ENCODE data around the gene MYLK4.
A peak's percentile ranks its signal among the peaks of the same experiment; 100 is the strongest.

MYLK4 gene

DNA sequence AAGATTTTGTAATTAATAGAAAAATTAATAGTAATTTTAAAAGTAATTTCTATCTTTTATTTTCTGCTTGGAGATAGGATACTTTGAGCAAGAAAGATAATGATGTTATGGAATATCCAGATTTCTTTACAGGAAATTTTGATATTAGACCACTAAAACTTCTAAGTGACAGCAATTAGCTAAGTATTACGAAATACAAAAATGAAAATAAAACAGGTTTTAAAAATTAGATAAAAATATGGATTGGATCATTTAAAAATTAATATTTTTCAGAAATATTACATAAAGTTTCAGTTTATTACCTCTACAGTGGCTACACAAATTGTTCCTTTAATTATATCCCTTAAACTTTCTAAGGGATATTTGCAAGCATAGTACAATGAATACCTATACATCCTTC is 4.2 kb upstream of the MYLK4 start:
- Histone ChIP-seq H3K4me3 (ENCODE audit: low read length) (no peak overlapping the region), H3K4me1 (ENCODE audit: insufficient read depth, low read length) (no peaks in the 10 kb centered on the region), H3K9me3 (ENCODE audit: insufficient read depth, low read depth, low read length) (no peaks in the 10 kb centered on the region), H3K9ac (ENCODE audit: low read depth, low read length) (no peak overlapping the region), H3K36me3 (ENCODE audit: insufficient read depth, low read length) (no peaks in the 10 kb centered on the region), H3K27ac (ENCODE audit: low read depth, low read length) (no peak overlapping the region), H3K27me3 (ENCODE audit: insufficient read depth, low read length) (no peaks in the 10 kb centered on the region)
- no CpG with 5 or more reads among the region's 1 CpG for WGBS

DNA sequence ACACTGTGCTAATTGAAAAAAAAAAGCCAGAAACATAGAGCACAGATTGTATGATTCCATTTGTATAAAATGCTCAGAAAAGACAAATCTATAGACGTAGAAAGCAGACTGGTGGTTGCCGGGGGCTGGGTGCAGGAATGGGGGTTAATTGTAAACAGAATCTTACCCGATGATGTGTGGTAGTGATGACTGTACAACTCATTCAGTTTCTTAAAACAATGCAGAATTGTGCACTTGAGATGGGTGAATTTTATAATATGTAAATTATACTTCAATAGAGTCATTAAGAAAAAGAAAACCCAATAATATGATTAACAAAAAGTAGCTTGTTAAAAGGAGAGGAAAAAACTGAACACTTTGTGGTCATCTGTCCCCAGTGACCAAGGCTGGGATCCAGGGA is 3.7 kb upstream of the MYLK4 start:
- 90% methylated on average over 2 of the region's 3 CpGs for WGBS
- no peaks in the 10 kb centered on the region for H3K9me3 ChIP-seq (ENCODE audit: insufficient read depth, low read depth, low read length)
- H3K27ac ChIP-seq (ENCODE audit: low read depth, low read length) = no peak overlapping the region
- H3K36me3 ChIP-seq (ENCODE audit: insufficient read depth, low read length) = no peaks in the 10 kb centered on the region
- H3K9ac ChIP-seq (ENCODE audit: low read depth, low read length) = no peak overlapping the region
- no peaks in the 10 kb centered on the region for H3K27me3 ChIP-seq (ENCODE audit: insufficient read depth, low read length)
- peaks cover 1% of the 10 kb centered on the region; the same call in 1 of the 2 replicates for H3K4me1 ChIP-seq (ENCODE audit: insufficient read depth, low read length)
- no peak overlapping the region for H3K4me3 ChIP-seq (ENCODE audit: low read length)

DNA sequence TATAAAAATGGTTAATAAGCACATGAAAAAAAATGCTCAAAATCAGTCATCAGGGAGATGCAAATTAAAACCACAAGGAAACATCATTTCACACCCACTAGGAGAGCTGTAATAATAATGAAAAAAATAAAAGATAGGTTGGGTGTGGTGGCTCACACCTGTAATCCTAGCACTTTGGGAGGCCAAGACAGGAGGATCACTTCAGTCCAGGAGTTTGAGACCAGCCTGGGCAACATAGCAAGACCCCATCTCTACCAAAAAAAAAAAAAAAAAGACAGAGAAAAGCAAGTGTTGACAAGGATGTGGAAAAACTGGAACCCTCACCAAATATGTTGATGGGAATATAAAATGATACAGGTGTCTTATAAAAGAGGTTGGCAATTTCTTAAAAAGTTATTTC is 3.0 kb upstream of the MYLK4 start:
- Histone ChIP-seq H3K36me3 (ENCODE audit: insufficient read depth, low read length) (no peaks in the 10 kb centered on the region), H3K9me3 (ENCODE audit: insufficient read depth, low read depth, low read length) (no peaks in the 10 kb centered on the region), H3K4me1 (ENCODE audit: insufficient read depth, low read length) (peaks cover 4% of the 10 kb centered on the region; the same call in 1 of the 2 replicates), H3K27ac (ENCODE audit: low read depth, low read length) (no peak overlapping the region), H3K4me3 (ENCODE audit: low read length) (no peak overlapping the region), H3K9ac (ENCODE audit: low read depth, low read length) (no peak overlapping the region), H3K27me3 (ENCODE audit: insufficient read depth, low read length) (no peaks in the 10 kb centered on the region)

DNA sequence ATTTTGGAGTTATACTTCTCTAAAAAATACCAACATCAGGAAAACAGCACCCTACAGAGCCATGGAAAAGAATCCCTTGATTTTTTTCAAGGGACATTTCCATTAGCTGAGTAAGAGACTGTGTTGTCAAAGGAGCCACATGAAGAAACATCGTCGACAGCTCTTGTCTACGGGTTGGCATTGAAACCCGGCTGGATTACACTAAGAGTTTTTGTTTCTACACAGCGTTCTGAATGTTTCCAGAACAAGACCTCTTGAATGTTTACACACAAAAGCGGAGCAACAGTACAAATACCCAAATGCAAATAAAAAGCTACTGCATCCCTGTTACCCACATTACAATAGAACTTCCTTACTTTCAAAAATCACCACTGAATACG is 2.4 kb upstream of the MYLK4 start:
- H3K4me3 ChIP-seq (ENCODE audit: low read length) = no peak overlapping the region
- H3K27me3 ChIP-seq (ENCODE audit: insufficient read depth, low read length) = no peaks in the 10 kb centered on the region
- peaks cover 7% of the 10 kb centered on the region; the same call in 1 of the 2 replicates for H3K4me1 ChIP-seq (ENCODE audit: insufficient read depth, low read length)
- WGBS = 91% methylated on average over 7 of the region's 7 CpGs
- H3K27ac ChIP-seq (ENCODE audit: low read depth, low read length) = no peak overlapping the region
- H3K9me3 ChIP-seq (ENCODE audit: insufficient read depth, low read depth, low read length) = no peaks in the 10 kb centered on the region
- no peaks in the 10 kb centered on the region for H3K36me3 ChIP-seq (ENCODE audit: insufficient read depth, low read length)
- no peak overlapping the region for H3K9ac ChIP-seq (ENCODE audit: low read depth, low read length)

DNA sequence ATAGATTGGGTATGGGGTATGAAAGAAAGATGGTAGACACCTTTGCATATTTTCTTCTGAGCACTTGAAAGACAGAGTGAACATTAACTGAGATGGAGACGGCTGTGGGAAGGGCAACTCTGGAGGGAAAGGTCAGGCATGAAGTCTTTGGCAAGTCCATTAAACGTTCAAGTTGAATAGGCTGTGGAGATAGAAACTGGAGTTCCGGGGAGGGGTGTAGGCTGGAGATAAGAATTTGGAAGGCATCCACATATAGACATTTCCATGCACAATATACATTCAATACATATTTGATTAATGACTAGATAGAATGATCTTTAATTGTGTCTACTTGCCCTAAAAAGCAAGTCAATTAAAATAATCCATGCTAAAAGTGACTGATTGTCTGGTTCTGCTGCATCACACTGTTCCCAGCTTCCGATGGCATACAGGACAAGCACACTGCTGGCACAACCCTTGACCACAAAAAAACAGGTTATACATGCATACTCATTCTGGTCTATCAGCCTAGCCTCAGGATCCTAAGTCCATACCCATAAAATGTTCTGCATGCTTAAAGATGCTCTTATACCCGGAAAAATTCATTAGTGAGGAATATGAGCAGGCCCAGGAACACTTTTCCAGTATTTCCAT is 1.9 kb upstream of the MYLK4 start:
- no peaks in the 10 kb centered on the region for H3K36me3 ChIP-seq (ENCODE audit: insufficient read depth, low read length)
- H3K27ac ChIP-seq (ENCODE audit: low read depth, low read length) = no peak overlapping the region
- H3K27me3 ChIP-seq (ENCODE audit: insufficient read depth, low read length) = no peaks in the 10 kb centered on the region
- WGBS = 88% methylated on average over 4 of the region's 5 CpGs
- H3K9me3 ChIP-seq (ENCODE audit: insufficient read depth, low read depth, low read length) = no peaks in the 10 kb centered on the region
- no peak overlapping the region for H3K4me3 ChIP-seq (ENCODE audit: low read length)
- peaks cover 7% of the 10 kb centered on the region; the same call in 1 of the 2 replicates for H3K4me1 ChIP-seq (ENCODE audit: insufficient read depth, low read length)
- H3K9ac ChIP-seq (ENCODE audit: low read depth, low read length) = no peak overlapping the region

DNA sequence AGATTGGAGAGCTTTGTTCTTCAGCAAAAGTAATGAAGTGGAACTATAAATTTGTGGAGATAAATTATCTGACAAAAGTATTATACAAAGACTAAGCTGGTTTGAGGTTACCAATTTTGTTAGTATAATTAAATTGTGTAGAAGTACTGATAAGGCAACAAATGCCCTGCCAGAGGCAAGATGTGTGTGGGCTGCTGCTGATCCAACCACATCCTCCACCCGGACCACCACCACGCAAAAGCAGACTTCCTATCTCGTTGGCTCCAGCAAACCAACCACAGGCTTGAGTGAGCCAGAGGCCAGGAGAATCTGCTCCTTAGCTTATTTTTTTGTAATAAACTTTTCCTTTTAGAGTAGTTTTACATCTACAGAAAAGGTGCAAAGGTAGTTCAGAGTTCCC is 1.1 kb upstream of the MYLK4 start:
- no peak overlapping the region for H3K27ac ChIP-seq (ENCODE audit: low read depth, low read length)
- no peaks in the 10 kb centered on the region for H3K27me3 ChIP-seq (ENCODE audit: insufficient read depth, low read length)
- 93% methylated on average over 3 of the region's 3 CpGs for WGBS
- H3K9me3 ChIP-seq (ENCODE audit: insufficient read depth, low read depth, low read length) = no peaks in the 10 kb centered on the region
- H3K36me3 ChIP-seq (ENCODE audit: insufficient read depth, low read length) = no peaks in the 10 kb centered on the region
- H3K4me1 ChIP-seq (ENCODE audit: insufficient read depth, low read length) = peaks cover 10% of the 10 kb centered on the region; the same call in 1 of the 2 replicates
- H3K9ac ChIP-seq (ENCODE audit: low read depth, low read length) = no peak overlapping the region
- H3K4me3 ChIP-seq (ENCODE audit: low read length) = no peak overlapping the region

DNA sequence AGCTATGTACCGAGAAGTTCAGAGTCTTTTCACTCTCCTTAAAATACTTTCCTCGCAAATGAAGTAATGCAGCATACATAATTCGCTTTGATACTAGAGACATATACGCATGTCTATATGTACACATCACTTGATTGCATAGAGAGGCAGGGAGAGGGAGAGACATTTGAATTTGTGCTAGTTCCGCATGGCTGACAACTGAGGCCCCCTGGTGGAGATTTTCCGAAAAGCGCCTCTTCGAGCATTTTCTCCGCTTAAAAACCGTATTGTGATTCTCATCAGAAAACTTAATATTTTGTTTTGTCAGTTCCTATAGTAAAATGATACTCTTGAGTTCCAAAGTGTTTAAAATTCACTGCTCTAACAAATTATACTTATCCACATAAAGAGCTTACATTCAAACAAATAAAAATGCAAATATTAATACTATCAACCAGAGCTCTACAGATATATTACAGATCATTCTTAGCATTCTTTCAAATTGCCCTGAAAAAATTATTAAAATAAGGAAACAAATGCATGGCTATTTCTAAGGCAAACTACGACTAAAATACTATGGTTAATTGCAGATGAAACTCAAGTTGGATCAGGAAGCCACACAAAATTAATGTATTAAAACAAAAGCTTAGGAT is 637 bp downstream of the MYLK4 start:
- 30% methylated on average over 11 of the region's 11 CpGs for WGBS

DNA sequence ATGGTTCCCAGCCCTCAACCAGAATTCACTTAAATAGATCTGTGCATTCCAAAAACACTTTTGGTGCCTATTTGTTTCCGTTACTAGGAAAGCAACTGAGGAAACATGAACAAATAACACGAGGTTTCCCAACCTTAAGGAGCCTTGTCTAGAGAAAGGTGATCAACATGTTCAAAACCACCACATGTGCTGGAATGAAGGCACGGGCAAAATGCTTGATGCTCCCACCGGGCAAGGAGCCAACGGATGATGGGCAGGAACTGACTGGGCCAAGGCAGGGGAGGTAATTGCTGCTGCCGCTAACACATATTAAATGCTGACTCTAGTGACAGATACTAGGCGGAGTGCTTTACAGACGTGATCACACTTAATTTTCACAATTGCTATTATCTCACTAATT is 2.5 kb downstream of the MYLK4 start:
- Histone ChIP-seq H3K9ac (ENCODE audit: low read depth, low read length) (no peak overlapping the region), H3K4me3 (ENCODE audit: low read length) (no peak overlapping the region), H3K4me1 (ENCODE audit: insufficient read depth, low read length) (peaks cover 23% of the 10 kb centered on the region; the same call in 1 of the 2 replicates), H3K27ac (ENCODE audit: low read depth, low read length) (no peak overlapping the region), H3K36me3 (ENCODE audit: insufficient read depth, low read length) (no peaks in the 10 kb centered on the region), H3K9me3 (ENCODE audit: insufficient read depth, low read depth, low read length) (no peaks in the 10 kb centered on the region), H3K27me3 (ENCODE audit: insufficient read depth, low read length) (no peaks in the 10 kb centered on the region)
- 88% methylated on average over 8 of the region's 8 CpGs for WGBS

More for the DNA sequence above, 637 bp downstream of the MYLK4 start:
- Histone ChIP-seq H3K4me3 (ENCODE audit: low read length) (no peak overlapping the region), H3K9ac (ENCODE audit: low read depth, low read length) (no peak overlapping the region), H3K27ac (ENCODE audit: low read depth, low read length) (no peak overlapping the region), H3K36me3 (ENCODE audit: insufficient read depth, low read length) (no peaks in the 10 kb centered on the region), H3K9me3 (ENCODE audit: insufficient read depth, low read depth, low read length) (no peaks in the 10 kb centered on the region), H3K4me1 (ENCODE audit: insufficient read depth, low read length) (peaks cover 17% of the 10 kb centered on the region; the same call in 1 of the 2 replicates), H3K27me3 (ENCODE audit: insufficient read depth, low read length) (no peaks in the 10 kb centered on the region)

DNA sequence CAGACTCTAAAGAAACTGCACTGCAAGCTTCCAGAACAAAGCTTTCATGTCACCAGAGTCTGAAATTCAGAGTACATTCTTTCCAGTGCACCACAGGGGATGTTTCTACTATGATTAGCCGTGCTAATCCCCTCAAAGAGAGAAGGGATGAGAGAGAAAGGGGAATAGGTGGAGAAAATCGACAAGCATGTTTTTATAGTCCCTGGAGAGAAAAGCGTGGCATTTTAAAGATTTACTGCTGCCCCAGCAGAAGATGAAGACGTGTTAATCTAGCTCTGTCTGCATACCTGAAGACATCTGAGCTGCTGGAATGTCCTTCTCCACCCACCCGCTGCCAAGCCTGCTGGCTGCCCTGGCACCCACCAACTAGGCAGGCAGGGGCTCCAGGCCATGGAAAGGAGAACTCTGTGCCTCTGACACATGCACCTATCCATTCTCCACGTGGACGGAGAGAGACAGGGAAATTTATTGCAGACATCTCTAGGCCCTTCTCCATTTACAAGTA is 4.1 kb downstream of the MYLK4 start:
- WGBS = 30% methylated on average over 7 of the region's 7 CpGs

DNA sequence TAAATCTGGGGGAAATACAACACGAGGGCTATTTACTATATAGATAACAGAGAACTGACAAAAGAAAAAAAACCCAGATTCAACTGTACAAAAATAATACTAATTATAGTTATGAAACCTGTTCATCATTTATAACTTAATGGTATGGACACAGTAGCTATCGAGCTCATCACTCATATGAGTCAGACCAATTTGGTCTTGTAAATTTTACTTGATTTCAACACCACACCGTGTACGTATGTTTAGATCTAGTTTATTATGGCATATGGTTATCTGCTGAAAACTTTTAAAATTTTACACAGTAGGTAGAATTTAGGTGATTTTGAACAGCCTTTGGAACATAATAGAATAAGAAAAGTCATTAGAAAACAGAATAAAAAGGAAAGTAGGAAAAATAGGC is 5.5 kb downstream of the MYLK4 start:
- 100% methylated on average over 3 of the region's 4 CpGs for WGBS

More for the DNA sequence above, 4.1 kb downstream of the MYLK4 start:
- peak overlapping the region; percentile 36; the same call in 1 of the 2 replicates for H3K27ac ChIP-seq (ENCODE audit: low read depth, low read length)
- no peaks in the 10 kb centered on the region for H3K36me3 ChIP-seq (ENCODE audit: insufficient read depth, low read length)
- peaks cover 23% of the 10 kb centered on the region; the same call in 1 of the 2 replicates for H3K4me1 ChIP-seq (ENCODE audit: insufficient read depth, low read length)
- no peaks in the 10 kb centered on the region for H3K27me3 ChIP-seq (ENCODE audit: insufficient read depth, low read length)
- no peak overlapping the region for H3K9ac ChIP-seq (ENCODE audit: low read depth, low read length)
- no peak overlapping the region for H3K4me3 ChIP-seq (ENCODE audit: low read length)
- H3K9me3 ChIP-seq (ENCODE audit: insufficient read depth, low read depth, low read length) = no peaks in the 10 kb centered on the region

DNA sequence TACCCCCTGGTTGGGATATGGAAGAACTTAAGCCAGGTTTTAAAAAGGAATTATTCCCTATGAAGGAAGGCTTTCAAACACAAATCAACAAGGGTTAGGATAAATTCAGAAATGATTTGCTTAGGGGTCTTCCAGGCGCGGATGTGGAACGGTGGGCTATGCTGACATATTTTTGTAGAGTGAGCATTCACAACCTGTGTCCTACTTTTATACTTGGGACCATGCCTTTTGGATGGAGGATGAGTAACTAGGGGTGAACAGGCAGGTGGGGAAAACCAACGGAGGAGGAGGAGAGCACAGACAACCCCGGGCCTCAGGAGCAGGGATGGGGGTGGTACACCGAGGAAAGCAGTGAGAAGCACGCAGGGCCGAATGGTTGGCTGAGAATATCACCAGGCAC is 5.9 kb downstream of the MYLK4 start:
- 89% methylated on average over 8 of the region's 8 CpGs for WGBS
- Histone ChIP-seq H3K4me1 (ENCODE audit: insufficient read depth, low read length) (peaks cover 23% of the 10 kb centered on the region; the same call in 1 of the 2 replicates), H3K27ac (ENCODE audit: low read depth, low read length) (no peak overlapping the region)

More for the DNA sequence above, 5.5 kb downstream of the MYLK4 start:
- H3K9ac ChIP-seq (ENCODE audit: low read depth, low read length) = no peak overlapping the region
- H3K27ac ChIP-seq (ENCODE audit: low read depth, low read length) = no peak overlapping the region
- no peaks in the 10 kb centered on the region for H3K27me3 ChIP-seq (ENCODE audit: insufficient read depth, low read length)
- no peaks in the 10 kb centered on the region for H3K36me3 ChIP-seq (ENCODE audit: insufficient read depth, low read length)
- H3K4me3 ChIP-seq (ENCODE audit: low read length) = no peak overlapping the region
- H3K9me3 ChIP-seq (ENCODE audit: insufficient read depth, low read depth, low read length) = no peaks in the 10 kb centered on the region
- H3K4me1 ChIP-seq (ENCODE audit: insufficient read depth, low read length) = peaks cover 23% of the 10 kb centered on the region; the same call in 1 of the 2 replicates

More for the DNA sequence above, 5.9 kb downstream of the MYLK4 start:
- no peaks in the 10 kb centered on the region for H3K27me3 ChIP-seq (ENCODE audit: insufficient read depth, low read length)
- H3K4me3 ChIP-seq (ENCODE audit: low read length) = no peak overlapping the region
- no peaks in the 10 kb centered on the region for H3K36me3 ChIP-seq (ENCODE audit: insufficient read depth, low read length)
- no peaks in the 10 kb centered on the region for H3K9me3 ChIP-seq (ENCODE audit: insufficient read depth, low read depth, low read length)
- H3K9ac ChIP-seq (ENCODE audit: low read depth, low read length) = no peak overlapping the region
